GM12892 (cell line): ENCODE data around the gene KIF7.

Experiments
- DNase-seq: peaks from one replicate; pipeline ENCODE4 v3.0.0; 2011; ENCODE audit not compliant: insufficient read length
- FAIRE-seq: peaks from 2 replicates; lab custom pipeline; 2011; peaks lifted over from hg19 to GRCh38; lab: Jason Lieb, UNC
- POLR2A ChIP-seq: IDR thresholded peaks from 2 replicates; pipeline ENCODE4 v1.6.1; 2011; ENCODE audit warnings: low read depth, low read length, control low read depth
- POLR2AphosphoS5 ChIP-seq: IDR thresholded peaks from 2 replicates; pipeline ENCODE4 v1.6.1; 2011; ENCODE audit warnings: low read depth, low read length, control low read depth
- TAF1 ChIP-seq: IDR thresholded peaks from 2 replicates; pipeline ENCODE4 v1.6.1; 2011; ENCODE audit warnings: low read depth, mild to moderate bottlenecking, control low read depth, low read length, borderline replicate concordance

The KIF7 gene

DNA sequence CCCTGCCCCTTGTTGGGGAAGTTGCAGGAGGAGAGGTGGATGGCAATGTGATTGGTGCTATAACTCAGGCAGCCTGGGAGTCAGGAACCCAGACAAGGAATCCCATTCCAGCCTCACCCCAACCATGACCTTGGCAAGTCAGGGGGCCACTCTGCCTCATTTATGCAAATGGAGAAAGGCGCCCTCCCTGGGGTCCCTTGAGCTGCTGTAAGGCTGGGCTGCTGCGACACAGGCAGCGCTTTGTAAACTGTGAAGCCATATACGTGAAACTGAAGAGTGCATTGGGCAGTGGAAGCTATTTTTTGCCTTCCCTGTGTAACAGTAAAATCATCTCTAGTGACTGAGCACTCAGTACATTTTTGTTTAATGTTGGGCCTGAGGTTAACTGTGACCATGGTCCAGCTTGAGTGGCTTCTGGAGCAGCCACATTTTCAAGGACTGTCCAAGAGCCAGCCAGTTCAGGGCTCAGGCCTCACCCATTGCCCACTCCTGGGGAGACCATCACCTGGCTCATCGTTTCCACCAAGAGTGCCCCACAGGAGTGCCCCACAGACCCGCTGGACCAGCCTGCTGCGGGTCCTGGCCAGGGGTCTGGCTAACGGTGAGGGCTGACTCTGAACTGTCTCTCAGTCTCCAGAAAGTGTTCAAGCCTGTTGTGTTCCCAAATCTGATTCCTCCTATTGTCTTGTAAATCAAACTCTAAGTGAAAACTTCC, 27.9 kb downstream of the KIF7 start:
- DNase-seq (no peak), FAIRE-seq (no peak)
- TF ChIP-seq POLR2A (no peak), POLR2AphosphoS5 (no peak), TAF1 (no peak)

- no peak for DNase-seq
- FAIRE-seq: no peak
Observed at GRCh38 chr15:89625716-89626115, 29.6 kb downstream of the KIF7 start.

DNA sequence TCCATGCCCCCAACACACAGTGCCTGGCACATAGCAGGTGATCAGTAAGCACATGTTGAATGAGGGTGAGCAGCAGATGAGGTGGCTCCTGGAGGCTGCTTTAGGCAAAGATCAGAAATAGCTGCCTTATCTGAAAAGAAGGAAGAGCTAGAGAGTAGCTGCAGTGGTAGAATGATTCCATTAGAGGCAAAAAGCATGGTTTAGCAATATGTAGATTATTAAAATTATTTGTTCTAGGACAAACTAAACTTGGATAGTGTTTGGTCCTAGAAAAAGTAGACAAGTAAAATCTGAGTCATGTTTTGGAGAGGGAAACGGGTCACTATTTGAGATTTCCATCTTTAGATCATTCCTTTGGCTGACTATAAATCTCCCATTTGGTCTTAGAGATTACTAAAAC, 32.1 kb downstream of the KIF7 start:
- DNase-seq (no peak), FAIRE-seq (no peak)
- TF ChIP-seq POLR2A (no peak), POLR2AphosphoS5 (no peak), TAF1 (no peak)

More at GRCh38 chr15:89625716-89626115, 29.6 kb downstream of the KIF7 start:
- TF ChIP-seq POLR2AphosphoS5: no peak
- no peak for TF ChIP-seq POLR2A
- no peak for TF ChIP-seq TAF1

- no peak for FAIRE-seq
- no peak for DNase-seq
- TF ChIP-seq TAF1 (no peak), POLR2A (no peak), POLR2AphosphoS5 (no peak)
Observed at GRCh38 chr15:89621547-89621946, 33.7 kb downstream of the KIF7 start.

- DNase-seq (no peak), FAIRE-seq (no peak)
- no peak for TF ChIP-seq TAF1
- no peak for TF ChIP-seq POLR2AphosphoS5
- TF ChIP-seq POLR2A: no peak
Observed at GRCh38 chr15:89616228-89616627, 39.0 kb downstream of the KIF7 start.

DNA sequence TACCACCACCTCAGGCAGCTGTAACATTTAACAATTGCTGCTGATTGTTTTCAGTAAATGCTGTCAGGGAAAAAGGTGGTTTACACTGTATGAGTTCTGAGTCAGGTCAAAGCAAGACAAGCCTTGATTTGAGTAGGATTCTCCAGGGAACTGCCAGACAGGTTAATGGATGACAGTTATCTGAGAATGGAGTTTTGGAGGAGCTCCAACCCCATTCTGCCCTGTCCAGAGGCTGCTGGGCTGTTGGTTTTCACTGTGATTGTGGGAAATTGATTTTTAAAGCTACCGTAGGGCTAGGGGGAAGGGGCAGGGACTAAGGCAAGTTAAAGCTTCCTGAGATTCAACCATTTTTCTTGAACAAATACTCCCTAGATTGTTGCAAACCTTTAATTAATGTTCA, 40.1 kb downstream of the KIF7 start:
- TF ChIP-seq POLR2AphosphoS5 (no peak), TAF1 (no peak), POLR2A (no peak)
- no peak for FAIRE-seq
- DNase-seq: no peak

DNA sequence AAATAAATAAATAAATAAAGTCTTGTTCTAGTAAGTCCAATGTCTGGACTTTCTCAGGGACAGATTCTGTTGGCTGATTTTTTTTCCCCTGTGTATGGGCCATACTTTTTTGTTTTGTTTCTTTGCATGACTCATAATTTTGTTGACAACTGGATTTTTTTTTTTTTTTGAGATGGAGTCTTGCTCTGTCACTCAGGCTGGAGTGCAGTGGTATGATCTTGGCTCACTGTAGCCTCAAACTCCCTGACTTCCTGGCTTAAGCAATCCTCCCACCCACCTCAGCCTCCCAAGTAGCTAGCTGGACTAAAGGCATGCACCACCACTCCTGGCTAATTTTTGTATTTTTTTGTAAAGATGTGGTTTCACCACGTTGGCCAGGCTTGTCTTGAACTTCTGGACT, 41.1 kb downstream of the KIF7 start:
- no peak for TF ChIP-seq TAF1
- TF ChIP-seq POLR2AphosphoS5: no peak
- no peak for TF ChIP-seq POLR2A
- FAIRE-seq: no peak
- no peak for DNase-seq

GRCh38 chr15:89613031-89613430, 42.2 kb downstream of the KIF7 start:
- TF ChIP-seq POLR2A (no peak), POLR2AphosphoS5 (no peak), TAF1 (no peak)
- FAIRE-seq (no peak), DNase-seq (no peak)

- FAIRE-seq (no peak), DNase-seq (no peak)
- no peak for TF ChIP-seq POLR2AphosphoS5
- no peak for TF ChIP-seq TAF1
- TF ChIP-seq POLR2A: no peak
Observed at GRCh38 chr15:89611317-89611716, 44.0 kb downstream of the KIF7 start.

DNA sequence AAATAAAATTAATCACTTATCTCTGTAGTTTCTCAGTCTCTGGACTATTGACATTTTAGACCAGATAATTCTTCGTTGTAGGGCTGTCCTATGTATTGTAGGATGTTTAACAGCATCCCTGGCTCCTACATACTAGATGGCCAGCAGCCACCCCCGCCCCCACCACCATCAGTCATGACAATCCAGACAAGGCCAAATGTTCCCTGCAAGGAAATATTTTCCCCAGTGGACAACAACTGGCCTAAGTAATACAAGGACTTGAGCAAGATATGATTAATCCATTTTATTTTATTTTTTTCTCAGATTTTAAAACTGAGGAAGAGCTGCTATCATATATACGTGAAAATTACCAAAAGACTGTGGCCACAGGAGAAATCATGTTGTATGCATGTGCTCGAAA, 56.2 kb downstream of the KIF7 start:
- DNase-seq: no peak
- TF ChIP-seq POLR2A: no peak
- no peak for TF ChIP-seq POLR2AphosphoS5
- TF ChIP-seq TAF1: no peak
- FAIRE-seq: no peak

- DNase-seq: no peak
- TF ChIP-seq POLR2AphosphoS5: no peak
- TF ChIP-seq TAF1: no peak
- TF ChIP-seq POLR2A: no peak
- no peak for FAIRE-seq
Observed at GRCh38 chr15:89593018-89593417, 62.2 kb downstream of the KIF7 start.

- TF ChIP-seq TAF1 (no peak), POLR2A (no peak), POLR2AphosphoS5 (no peak)
- FAIRE-seq (no peak), DNase-seq (no peak)
Observed at GRCh38 chr15:89591834-89592233, 63.4 kb downstream of the KIF7 start.
